Subcutaneous abdominal adipose tissue (tissue), 5 donors: ENCODE data around the gene SON.
A peak's percentile ranks its signal among the peaks of the same experiment; 100 is the strongest.
"Not testable (repeated sequence)": the region's sequence is repeated elsewhere in the genome, so short reads cannot be mapped to it uniquely, and the experiment has no call there.

Source experiments
- H3K27ac ChIP-seq: one replicate; pipeline ENCODE4 v1.7.0; 2013; ENCODE audit warnings: low read depth, mild to moderate bottlenecking, inconsistent platforms, low read length, moderate library complexity
- H3K27me3 ChIP-seq, 5 donors: one replicate each; pipeline ENCODE4 v1.7.0; 2013; ENCODE audit warnings: low read length in 5 of 5, inconsistent platforms in 1 of 5; ENCODE audit not compliant: control insufficient read depth in 5 of 5, insufficient read depth in 4 of 5
- H3K36me3 ChIP-seq, 5 donors: one replicate each; pipeline ENCODE4 v1.7.0; 2013; ENCODE audit warnings: low read length in 5 of 5; ENCODE audit not compliant: control insufficient read depth in 5 of 5, insufficient read depth in 5 of 5
- H3K4me1 ChIP-seq, 5 donors: one replicate each; pipeline ENCODE4 v1.7.0; 2013; ENCODE audit warnings: low read length in 5 of 5, mild to moderate bottlenecking in 3 of 5, moderate library complexity in 1 of 5; ENCODE audit not compliant: control insufficient read depth in 5 of 5, insufficient read depth in 5 of 5
- H3K4me3 ChIP-seq, 5 donors: one replicate each; pipeline ENCODE4 v1.7.0; 2013; ENCODE audit warnings: low read length in 5 of 5, low read depth in 1 of 5
- H3K9ac ChIP-seq, 5 donors: one replicate each; pipeline ENCODE4 v1.7.0; 2013; ENCODE audit warnings: low read length in 5 of 5, mild to moderate bottlenecking in 4 of 5, moderate library complexity in 3 of 5
- H3K9me3 ChIP-seq, 5 donors: one replicate each; pipeline ENCODE4 v1.7.0; 2013; ENCODE audit warnings: low read length in 5 of 5; ENCODE audit not compliant: control insufficient read depth in 5 of 5
- donor health status: healthy.
- donor health status: healthy.
- donor health status: healthy.
- donor health status: healthy.
- donor health status: healthy.

Gene SON

DNA sequence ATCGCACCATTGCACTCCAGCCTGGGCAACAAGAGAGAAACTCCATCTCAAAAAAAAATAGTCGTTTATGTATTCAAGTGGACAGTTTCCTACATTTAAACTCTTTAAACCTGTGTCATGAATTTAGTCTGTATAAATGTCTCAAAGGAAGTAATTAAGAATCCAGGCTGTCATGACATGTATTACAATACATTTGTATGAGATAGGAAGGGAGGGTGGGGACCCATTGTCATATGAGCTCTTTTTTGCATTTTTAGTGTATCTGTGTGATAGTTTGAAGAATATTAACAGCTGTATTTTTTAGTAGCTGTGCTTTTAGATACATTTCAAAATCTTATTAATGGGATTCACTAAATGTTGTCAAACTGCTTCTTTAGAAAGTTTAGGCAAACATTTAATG is 25.6 kb downstream of the SON start:
- Histone ChIP-seq H3K27ac (no peak overlapping the region), H3K9ac (no peak overlapping the region), H3K4me1 (peaks cover 0 to 3% (median 0%) of the 10 kb centered on the region in 5 donors), H3K27me3 (no peaks in the 10 kb centered on the region), H3K9me3 (no peaks in the 10 kb centered on the region), H3K36me3 (peaks cover 39 to 58% (median 56%) of the 10 kb centered on the region in 5 donors), H3K4me3 (no peak overlapping the region)

DNA sequence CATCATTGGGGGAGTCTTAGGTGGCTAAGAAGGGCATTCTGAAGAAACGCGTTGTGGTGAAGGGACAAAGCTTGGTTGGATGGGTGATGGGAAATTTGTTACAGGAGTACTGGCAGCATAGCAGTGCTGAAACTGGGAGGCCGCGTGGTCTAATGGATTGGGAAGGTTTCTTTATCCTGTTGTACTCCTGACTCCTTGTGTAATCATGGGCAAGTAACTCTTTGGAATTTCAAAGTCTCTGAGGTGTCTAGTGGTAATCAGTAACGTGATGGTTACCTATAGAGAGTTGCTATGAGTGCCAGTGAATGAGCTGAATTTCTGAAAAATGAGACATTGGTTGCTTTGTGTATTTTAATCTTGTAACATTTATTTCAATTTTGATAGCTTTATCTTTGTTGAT is 27.2 kb downstream of the SON start:
- no peak overlapping the region for H3K9ac ChIP-seq
- no peaks in the 10 kb centered on the region for H3K9me3 ChIP-seq
- H3K36me3 ChIP-seq, result peaks cover 52 to 66% (median 64%) of the 10 kb centered on the region in 5 donors
- H3K27ac ChIP-seq, result no peak overlapping the region
- no peaks in the 10 kb centered on the region for H3K27me3 ChIP-seq
- no peak overlapping the region for H3K4me3 ChIP-seq
- peaks cover 0 to 3% (median 0%) of the 10 kb centered on the region in 5 donors for H3K4me1 ChIP-seq

DNA sequence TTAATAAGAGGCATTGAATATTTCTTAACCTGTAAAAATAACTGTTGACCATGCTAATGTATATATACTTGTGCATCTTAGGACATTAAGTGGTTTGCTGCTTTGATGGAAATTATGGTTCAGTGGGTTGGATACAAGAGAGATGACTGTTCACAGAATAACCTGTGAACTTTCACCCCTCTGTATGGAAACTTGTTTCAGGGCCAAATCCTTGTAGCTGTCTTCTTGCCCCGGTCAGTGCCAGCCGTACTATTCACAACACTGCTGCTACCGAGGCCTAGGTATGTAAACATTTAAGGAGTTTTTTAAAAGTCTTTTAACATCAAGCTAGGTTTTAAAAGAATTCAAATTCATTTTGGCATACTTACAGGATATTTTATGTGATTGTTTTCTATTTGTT is 29.5 kb downstream of the SON start:
- H3K4me3 ChIP-seq, result no peak overlapping the region
- H3K9ac ChIP-seq, result peak overlapping the region in 1 of 5 donors; percentile 20
- H3K36me3 ChIP-seq, result peaks cover 67 to 81% (median 72%) of the 10 kb centered on the region in 5 donors
- H3K4me1 ChIP-seq, result peaks cover 0 to 3% (median 0%) of the 10 kb centered on the region in 5 donors
- no peaks in the 10 kb centered on the region for H3K27me3 ChIP-seq
- no peak overlapping the region for H3K27ac ChIP-seq
- no peaks in the 10 kb centered on the region for H3K9me3 ChIP-seq

DNA sequence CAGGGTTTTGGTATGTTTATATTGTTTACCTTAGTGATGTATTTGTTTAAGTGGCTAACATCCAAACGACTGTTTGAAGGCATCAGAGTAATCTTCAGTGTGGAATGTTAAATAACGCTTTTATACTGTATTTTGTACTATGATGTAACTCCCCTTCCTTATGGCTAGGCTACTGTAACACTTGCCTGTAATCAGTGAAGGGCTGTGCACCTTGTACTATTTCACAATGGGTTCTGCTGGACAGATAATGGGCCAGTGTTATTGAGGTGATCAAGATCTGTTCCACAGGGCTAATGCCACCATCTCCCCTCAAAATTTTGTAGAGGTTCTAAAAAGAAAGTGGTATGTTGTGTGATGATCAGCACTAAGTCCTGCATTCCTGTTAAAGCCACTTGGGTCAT is 33.9 kb downstream of the SON start:
- peaks cover 45 to 61% (median 56%) of the 10 kb centered on the region in 5 donors for H3K36me3 ChIP-seq
- H3K9ac ChIP-seq, H3K4me3 ChIP-seq, H3K9me3 ChIP-seq, H3K27me3 ChIP-seq, H3K4me1 ChIP-seq: not testable (repeated sequence)
- peak overlapping the region; percentile 10 for H3K27ac ChIP-seq

DNA sequence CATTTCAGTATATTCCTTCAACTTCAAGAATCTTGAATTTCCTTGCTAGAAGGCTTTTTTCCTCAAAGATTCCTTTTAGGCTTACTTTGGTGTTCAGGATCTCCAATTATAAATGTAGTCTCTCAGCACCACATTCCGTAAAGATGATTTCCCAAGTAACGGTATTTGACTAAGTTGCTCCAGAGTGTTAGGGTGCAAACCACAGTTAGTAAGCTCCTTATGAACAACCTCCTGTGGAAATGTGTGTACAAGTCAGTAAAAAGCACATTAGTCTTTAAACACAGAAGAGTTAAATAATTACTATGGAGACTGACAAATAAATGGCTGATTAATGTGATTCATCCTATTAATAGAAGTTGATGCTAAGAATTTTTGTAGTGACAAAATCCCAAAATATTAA is 35.4 kb downstream of the SON start:
- H3K27me3 ChIP-seq, result no peaks in the 10 kb centered on the region
- no peak overlapping the region for H3K9ac ChIP-seq
- peaks cover 34 to 53% (median 45%) of the 10 kb centered on the region in 5 donors for H3K36me3 ChIP-seq
- H3K27ac ChIP-seq, result peak overlapping the region; percentile 9
- peaks cover 0 to 3% (median 0%) of the 10 kb centered on the region in 5 donors for H3K4me1 ChIP-seq
- no peak overlapping the region for H3K4me3 ChIP-seq
- no peaks in the 10 kb centered on the region for H3K9me3 ChIP-seq

DNA sequence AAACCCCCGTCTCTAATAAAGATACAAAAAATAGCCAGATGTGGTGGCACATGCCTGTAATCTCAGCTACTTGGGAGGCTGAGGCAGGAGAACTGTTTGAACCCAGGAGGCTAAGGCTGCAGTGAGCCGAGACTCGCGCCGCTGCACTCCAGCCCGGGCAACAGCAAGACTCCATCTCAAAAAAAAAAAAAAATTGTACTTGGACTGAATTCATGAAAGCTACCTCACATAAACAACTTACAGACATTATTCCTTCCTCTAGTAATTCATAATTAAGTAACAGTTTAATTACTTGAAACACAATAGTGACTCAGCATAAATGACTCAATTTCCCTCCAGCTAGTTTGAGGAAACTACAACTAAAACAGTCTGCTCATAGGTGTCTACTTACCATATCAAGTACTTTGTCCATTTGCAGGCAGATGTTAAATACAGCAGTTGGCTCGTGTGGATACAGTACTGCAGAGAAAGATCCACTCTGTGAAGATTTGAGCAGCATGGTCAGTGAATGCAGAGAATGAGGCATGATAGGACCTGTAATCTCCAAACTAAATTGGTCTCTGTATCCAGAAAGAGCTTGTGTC is 36.2 kb downstream of the SON start:
- Histone ChIP-seq H3K9ac (no peak overlapping the region), H3K9me3 (no peaks in the 10 kb centered on the region), H3K27ac (peak overlapping the region; percentile 9), H3K4me1 (peaks cover 0 to 3% (median 0%) of the 10 kb centered on the region in 5 donors), H3K4me3 (no peak overlapping the region), H3K36me3 (peaks cover 28 to 45% (median 37%) of the 10 kb centered on the region in 5 donors), H3K27me3 (no peaks in the 10 kb centered on the region)

DNA sequence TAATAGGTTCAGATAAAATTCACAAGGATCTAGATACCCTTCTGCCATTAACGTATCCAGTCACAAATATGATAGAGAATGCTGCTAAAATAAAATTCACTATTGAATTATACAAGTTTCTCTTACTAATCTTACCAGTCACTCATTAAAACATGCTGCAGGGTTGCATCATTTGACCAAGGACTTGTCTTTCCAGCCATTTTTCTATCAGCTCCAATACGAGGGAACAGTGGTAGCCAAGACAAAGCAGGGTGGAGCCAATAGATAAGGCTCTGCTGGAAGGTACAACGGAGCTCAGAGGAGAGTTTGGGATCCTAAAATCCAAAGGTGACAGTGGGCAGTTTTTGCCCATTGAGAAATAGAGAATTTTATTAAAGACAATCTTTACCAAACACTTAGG is 41.6 kb downstream of the SON start:
- H3K9me3 ChIP-seq, result no peaks in the 10 kb centered on the region
- peaks cover 0 to 4% (median 0%) of the 10 kb centered on the region in 5 donors for H3K36me3 ChIP-seq

DNA sequence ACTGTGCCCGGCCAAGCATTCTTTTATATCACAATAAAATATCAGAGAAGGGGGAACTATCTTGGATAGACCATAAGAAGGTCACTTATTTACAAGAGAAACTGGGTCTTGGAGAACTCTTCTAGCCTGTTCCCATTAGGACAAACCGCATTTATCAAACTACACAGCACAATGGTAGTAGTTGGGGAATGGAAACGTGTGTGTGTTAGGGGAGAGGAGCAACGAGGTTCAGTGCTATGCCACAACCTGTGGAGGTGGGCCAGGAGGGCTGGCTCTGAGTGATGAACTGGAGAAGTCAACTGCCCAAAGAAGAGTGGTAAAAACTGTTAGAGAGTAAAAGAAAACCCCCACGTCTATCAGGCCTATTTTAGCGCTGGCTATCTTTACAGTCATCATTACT is 44.1 kb downstream of the SON start:
- Histone ChIP-seq H3K36me3 (peaks cover 0 to 2% (median 0%) of the 10 kb centered on the region in 5 donors), H3K4me3 (no peak overlapping the region), H3K27ac (no peak overlapping the region), H3K9ac (no peak overlapping the region), H3K4me1 (peaks cover 0 to 16% (median 14%) of the 10 kb centered on the region in 5 donors), H3K9me3 (no peaks in the 10 kb centered on the region), H3K27me3 (no peaks in the 10 kb centered on the region)

More for the DNA sequence above, 41.6 kb downstream of the SON start:
- Histone ChIP-seq H3K4me3 (no peak overlapping the region), H3K27ac (no peak overlapping the region), H3K9ac (no peak overlapping the region), H3K4me1 (peaks cover 0 to 16% (median 14%) of the 10 kb centered on the region in 5 donors), H3K27me3 (no peaks in the 10 kb centered on the region)

DNA sequence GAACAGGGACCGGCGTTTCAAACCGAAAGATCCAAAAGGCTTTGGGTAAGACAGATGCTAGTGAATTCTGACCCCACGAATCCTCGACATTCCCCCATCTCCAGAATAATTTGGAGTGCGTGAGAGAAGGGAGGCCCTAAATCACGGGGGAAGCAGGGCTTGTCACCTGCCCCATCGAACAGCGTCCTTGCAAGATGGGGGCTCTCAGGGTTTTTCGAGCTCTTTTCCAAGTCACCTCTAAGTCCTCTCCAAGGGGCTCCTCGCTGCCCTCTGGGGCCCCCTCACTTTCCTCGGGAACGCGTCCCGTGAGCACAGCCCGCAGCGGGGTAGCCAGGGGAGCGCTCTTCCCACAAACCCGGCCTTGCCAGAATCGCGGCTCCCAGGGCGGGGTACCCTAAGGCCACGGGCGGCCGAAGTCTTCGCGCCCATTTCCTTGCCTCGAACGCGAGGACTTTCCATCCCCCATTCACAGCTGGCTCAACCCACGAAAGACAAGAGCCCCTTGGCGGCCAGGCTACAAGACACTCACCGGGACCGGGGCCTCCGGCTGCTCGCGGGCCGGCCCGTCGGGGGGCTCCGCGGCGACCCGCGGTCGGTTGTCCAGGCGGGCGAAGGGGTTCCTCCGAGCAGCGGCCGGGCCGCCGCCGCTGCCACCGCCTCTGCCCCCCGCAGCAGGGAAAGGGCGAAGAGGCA is 45.1 kb downstream of the SON start:
- Histone ChIP-seq H3K27me3 (no peaks in the 10 kb centered on the region), H3K27ac (peak overlapping the region; percentile 93), H3K4me1 (peaks cover 0 to 16% (median 14%) of the 10 kb centered on the region in 5 donors), H3K9me3 (no peaks in the 10 kb centered on the region), H3K4me3 (peak overlapping the region; percentile 74 to 89 (median 84)), H3K9ac (peak overlapping the region in 4 of 5 donors; percentile 76 to 86 (median 83)), H3K36me3 (no peaks in the 10 kb centered on the region)
